Left renal pelvis (tissue), 4 donors: ENCODE results near the gene ZNF488. TPM values are rescaled to one million over a fixed set of nuclear protein-coding genes. Genes with fewer than 3 reads are reported as not detected.
"Not testable (repeated sequence)": the region's sequence is repeated elsewhere in the genome, so short reads cannot be mapped to it uniquely, and the experiment has no call there.

ENCODE experiments used
- DNase-seq, 4 donors: peaks; one replicate each; pipeline ENCODE4 v3.0.0-alpha.2; 2013; ENCODE audit warnings: low read depth in 4 of 4, low spot score in 3 of 4
- polyA plus RNA-seq, 4 donors: library from polyadenylated mRNA; unstranded; fragments of 120-200 nt; gene quantifications; one replicate each; pipeline ENCODE4 v1.2.1, GENCODE V29; 2013; ENCODE audit not compliant: insufficient read length in 4 of 4

ZNF488 gene
- polyA plus RNA-seq: 1 to 10 TPM; 1.1 to 5.5 (median 4.4) TPM

- DNase-seq: peak; percentile 62 to 71 (median 70)
Measured at GRCh38 chr10:47384148-47384921, at the start of gene ZNF488. Gene ZNF488 (minus strand): TSS chr10:47384293. CDS start chr10:47368829, 15,464 bp downstream.

DNA sequence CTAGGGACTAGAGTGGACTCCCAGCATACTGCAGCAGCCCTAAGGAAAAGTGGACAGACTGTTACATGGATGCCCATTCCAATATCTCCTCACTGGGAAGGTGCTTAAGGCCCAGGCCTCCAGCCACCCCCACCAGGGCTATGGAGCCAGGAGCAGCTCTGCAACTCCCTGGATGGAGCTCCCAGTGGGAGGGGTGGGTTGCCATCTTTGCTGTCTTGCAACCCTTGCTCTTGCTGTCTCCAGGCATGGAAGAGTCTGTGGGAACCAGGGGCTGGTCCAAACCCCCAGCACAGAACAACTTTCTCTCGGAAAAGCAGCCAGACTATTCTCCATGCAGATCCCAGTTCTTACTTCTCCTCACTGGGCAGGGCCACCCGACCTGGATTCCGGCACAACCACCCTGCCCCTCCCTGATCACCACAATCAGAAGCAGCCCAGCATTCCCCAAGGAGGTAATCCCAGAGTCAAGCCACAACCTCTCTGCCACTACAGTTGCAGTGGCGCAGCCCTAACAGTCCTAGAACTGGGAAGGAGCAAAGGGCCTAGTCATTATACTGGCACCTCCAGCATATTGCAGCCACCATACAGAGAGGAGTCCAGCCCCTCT lies 41.8 kb upstream of the ZNF488 start:
- no peak for DNase-seq

DNA sequence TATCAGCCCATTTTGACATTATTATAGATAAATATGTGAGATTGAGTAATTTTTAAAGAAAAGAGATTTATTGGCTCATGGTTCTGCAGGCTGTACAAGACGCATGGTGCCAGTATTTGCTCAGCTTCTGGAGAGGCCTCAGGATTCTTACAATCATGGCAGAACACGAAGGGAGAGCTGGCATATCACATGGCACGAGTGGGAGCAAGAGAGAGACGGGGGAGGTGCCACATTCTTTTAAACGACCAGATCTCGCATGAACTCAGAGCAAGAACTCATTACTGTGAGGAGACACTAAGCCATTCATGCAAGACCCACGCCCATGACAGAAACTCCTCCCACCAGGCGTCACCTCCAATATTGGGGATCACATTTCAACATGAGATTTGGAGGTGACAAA lies 40.1 kb upstream of the ZNF488 start:
- no peak for DNase-seq

DNA sequence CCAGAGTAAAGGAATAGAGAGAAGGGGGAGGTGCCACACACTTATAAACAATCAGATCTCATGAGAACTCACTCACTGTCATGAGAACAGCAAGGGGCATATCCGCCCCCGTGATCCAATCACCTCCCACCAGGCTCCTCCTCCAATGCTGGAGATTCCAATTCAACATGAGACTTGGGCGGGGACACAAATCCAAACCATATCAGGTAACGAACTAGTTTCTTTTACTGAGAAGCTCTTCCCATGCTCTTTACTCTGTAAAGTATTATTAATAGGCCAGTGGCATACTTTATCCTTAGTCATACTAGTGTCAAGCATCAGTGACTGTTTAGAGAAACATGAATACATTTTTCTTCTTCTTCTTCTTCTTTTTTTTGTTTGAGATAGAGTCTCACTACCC lies 39.4 kb upstream of the ZNF488 start:
- no peak for DNase-seq

DNA sequence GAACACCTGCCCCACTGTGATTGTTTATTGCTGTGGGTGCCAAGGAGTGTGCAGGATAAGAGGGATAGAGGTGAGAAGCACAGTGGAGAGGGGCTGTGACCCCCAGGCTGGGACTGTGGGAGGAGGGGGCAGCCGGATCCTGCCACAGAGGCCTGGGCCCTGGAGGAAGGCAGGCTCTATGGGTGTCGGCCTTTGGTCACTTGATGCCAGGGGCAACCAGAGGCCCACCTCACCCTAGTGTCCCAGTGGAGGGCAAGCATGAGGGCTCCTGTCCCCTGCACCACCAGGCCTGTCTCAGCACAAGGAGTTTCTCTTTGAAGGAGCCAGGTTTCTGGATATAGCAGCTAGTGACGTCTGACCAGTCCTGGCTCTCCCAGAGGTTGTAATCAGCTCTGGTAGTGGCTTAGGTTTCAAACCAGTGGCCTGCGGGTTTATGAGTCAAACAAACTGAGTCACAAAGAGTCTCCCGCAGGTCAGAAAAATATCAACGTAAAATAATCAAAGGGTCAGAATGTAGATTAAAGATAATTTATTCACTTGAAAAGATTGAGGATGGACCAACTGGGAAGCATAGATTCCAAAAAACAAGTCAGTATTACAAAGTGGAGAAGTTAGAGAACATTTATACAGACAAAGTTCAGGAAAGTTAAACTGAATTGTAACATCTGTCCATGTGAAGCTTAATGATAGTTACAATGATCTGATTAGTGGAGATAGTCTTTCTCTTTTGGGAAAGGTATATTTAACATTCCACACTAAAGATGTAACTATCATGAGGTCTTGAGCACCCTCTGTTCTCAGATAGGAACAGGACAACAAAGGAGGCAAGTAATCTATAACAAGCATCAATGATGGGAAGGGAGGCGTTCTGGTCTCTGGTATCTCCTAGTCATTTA lies 37.2 kb upstream of the ZNF488 start:
- DNase-seq: no peak

GRCh38 chr10:47420305-47421056 lies 36.4 kb upstream of the ZNF488 start:
- no peak for DNase-seq

- DNase-seq: no peak
Measured at GRCh38 chr10:47419421-47419820, 35.3 kb upstream of the ZNF488 start.

DNA sequence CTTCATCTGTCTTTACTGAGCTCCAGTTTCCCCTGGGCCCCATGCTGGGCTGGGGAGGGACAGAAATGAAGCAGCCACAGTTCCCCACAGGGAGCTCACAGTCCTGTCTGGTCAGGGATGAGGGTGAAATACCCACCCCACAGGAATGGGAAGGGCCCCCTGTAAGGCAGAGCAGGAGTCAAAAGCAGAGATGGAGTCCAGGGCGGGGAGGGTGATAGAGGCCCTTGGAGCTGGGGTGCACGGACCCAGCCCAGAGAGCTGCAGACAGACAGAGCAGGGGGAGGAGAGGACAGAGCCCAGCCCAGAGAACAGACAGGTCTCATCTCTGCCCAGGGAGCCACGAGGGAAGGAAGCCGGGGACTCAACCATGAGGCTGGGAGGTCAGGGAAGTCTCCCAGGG lies 34.9 kb upstream of the ZNF488 start:
- DNase-seq: no peak

- no peak for DNase-seq
Measured at GRCh38 chr10:47418321-47418720, 34.2 kb upstream of the ZNF488 start.

DNA sequence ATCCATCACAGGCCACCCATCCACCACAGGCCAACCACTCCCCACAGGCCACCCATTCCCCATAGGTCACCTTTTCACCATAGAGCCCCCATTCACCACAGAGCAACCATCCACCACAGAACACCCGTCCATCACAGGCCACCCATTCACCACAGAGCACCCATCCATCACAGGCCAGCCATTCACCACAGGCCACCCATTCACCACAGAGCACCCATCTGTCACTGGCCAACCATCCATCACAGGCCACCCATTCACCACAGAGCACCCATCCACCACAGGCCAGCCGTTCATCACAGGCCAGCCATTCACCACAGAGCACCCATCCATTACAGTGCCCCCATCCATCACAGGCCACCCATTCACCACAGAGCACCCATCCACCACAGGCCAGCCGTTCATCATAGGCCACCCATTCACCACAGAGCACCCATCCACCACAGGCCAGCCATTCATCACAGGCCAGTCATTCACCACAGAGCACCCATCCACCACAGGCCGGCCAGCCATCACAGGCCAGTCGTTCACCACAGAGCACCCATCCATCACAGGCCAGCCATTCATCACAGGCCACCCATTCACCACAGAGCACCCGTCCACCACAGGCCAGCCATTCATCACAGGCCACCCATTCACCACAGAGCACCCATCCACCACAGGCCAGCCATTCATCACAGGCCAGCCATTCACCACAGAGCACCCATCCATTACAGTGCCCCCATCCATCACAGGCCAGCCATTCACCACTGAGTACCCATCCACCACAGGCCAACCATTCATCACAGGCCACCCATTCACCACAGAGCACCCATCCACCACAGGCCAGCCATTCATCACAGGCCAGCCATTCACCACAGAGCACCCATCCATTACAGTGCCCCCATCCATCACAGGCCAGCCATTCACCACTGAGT lies 32.5 kb upstream of the ZNF488 start:
- not testable (repeated sequence) for DNase-seq

GRCh38 chr10:47415520-47416304 lies 31.6 kb upstream of the ZNF488 start:
- no peak for DNase-seq

DNA sequence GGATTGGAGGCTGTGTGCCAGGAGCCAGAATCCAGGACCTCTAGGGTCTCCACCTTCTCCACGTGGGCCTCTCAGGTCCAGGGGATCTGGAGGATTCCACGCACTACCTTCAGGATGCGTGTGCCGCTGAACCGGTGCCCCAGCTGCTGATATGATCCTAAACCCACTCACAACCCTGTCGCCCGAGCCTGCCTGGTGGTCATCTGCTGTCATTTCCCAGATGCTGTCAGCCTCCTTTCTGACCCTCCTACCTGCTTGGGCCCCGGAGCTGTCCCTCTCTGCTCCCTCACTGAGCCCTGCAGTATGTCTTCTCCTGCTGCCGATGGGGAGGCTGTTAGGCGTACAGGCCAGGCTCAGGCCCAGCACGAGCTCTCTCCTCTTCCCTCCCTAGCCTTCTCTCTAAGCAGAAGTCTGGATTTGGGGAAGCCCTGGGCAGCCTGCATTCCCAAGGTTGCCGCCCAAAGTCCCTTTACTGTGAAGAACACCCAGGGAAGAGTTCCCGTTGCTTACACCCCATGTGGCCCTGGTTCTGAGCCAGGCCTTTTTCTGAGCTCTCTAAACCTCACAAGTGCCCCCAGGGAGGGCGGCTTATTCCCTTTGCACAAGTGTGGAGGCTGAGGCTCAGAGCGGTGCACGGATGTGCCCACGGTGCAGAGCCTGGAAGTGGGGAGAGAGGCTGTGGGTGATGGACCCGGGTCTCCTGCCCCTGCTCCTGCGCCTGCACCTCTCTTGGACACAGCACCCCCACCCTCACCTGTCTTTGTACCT lies 30.8 kb upstream of the ZNF488 start:
- DNase-seq: no peak

DNA sequence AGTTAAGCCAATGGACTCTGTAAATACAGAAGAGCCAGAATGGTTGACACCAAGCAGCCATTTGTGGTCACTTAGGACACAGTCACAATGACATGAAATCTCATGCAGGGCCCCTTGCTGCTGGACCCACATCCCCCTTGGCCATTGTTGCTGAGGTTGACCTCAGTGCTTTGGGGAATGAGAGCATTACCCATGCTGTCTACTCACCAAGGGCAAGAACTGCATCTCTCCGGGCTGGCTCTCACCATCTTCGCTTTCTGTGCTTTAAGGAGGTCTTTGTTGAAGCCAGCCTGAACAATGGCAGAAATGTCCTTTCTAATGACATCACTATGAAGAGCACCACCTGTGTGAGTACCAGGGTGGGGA lies 30.1 kb upstream of the ZNF488 start:
- no peak for DNase-seq

- DNase-seq: no peak
Measured at GRCh38 chr10:47413531-47414226, 29.6 kb upstream of the ZNF488 start.

GRCh38 chr10:47412869-47413268 lies 28.8 kb upstream of the ZNF488 start:
- DNase-seq: no peak

DNA sequence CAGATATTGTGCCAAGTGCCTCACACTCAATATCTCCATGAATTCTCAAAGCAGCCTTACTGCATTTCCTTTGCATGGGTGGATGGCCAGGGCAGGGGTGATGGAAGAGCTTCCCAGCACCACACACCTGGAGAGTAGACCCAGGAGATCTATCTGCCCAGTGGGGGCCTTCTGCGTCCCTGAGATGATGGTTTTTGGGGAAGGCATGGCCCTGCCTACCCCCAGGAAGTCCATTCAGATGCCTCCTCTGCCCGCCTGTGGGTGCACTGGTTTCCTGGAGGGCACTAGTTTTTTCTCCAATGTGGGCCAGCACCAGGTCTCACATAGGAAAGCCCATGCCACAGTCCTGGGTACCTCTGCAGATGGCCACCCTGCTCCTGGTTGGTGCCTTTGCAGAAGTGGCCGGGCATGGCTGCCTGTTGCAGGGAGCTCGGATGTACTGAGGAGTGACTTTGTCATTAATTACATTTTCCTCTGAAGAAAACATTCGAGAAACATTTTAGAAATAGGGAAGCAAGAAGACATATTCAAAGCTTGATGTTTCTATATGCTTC lies 28.2 kb upstream of the ZNF488 start:
- no peak for DNase-seq

DNA sequence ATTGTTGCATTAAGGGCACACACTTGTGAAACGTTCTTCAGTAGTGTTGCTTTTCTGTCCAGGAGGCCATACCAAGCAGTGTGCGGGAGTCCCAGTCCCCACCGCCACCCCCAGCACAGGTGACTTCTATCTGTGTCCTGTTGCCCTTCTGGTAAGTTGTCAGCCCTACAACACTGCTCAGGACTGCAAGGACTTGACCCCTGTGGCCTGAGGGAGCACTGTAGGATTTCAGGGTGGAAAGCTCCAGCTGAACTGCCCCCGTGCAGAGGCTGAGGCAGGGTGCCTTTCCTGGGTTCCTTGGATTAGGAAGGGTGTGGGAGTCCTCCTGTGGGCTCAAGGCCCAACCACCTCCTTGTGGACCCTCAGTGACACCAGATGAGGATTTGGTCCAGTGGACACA lies 26.8 kb upstream of the ZNF488 start:
- DNase-seq: no peak
